SU-DHL-6 (cell line): Measurements from ENCODE around the gene AP1G2.

Experiments
- H2AFZ ChIP-seq: fragments of 200-600 bp; sonication (generic); 2 replicates; pipeline ENCODE4 v1.6.1; 2014; ENCODE audit warnings: low read depth, mild to moderate bottlenecking, moderate library complexity, mixed read lengths, antibody characterized with exemption, low read length; ENCODE audit not compliant: severe bottlenecking
- H3F3A ChIP-seq: fragments of 200-600 bp; shearing (Covaris generic); 2 replicates; pipeline ENCODE4 v1.6.0; 2016; ENCODE audit warnings: antibody characterized with exemption, mild to moderate bottlenecking; ENCODE audit not compliant: insufficient read depth
- H3K27ac ChIP-seq: fragments of 200-600 bp; sonication (generic); 2 replicates; pipeline ENCODE4 v1.5.1; 2016; ENCODE audit warnings: low read depth, mild to moderate bottlenecking, low read length, moderate library complexity, mixed read lengths
- H3K27me3 ChIP-seq: fragments of 200-600 bp; sonication (generic), shearing (Covaris generic); 2 replicates; pipeline ENCODE4 v1.6.0; 2014; ENCODE audit warnings: mild to moderate bottlenecking, low read length
- H3K36me3 ChIP-seq: fragments of 200-600 bp; sonication (generic); 2 replicates; pipeline ENCODE4 v1.6.1; 2014; ENCODE audit warnings: mild to moderate bottlenecking, low read length, mixed read lengths
- H3K4me2 ChIP-seq: fragments of 300-600, 200-600 bp; shearing (Covaris generic), sonication (generic); 2 replicates; pipeline ENCODE4 v1.6.0; 2014; ENCODE audit warnings: low read length, low read depth, mild to moderate bottlenecking; ENCODE audit not compliant: poor library complexity, severe bottlenecking
- H3K4me3 ChIP-seq: fragments of 200-600 bp; sonication (generic); 2 replicates; pipeline ENCODE4 v1.5.1; 2014; ENCODE audit warnings: antibody characterized with exemption, low read length, mild to moderate bottlenecking, mixed read lengths; ENCODE audit not compliant: insufficient read depth, poor library complexity, severe bottlenecking
- H3K79me2 ChIP-seq: fragments of 200-600 bp; sonication (generic); 2 replicates; pipeline ENCODE4 v1.6.1; 2014; ENCODE audit warnings: mild to moderate bottlenecking, low read length, moderate library complexity; ENCODE audit not compliant: insufficient read depth
- H3K9ac ChIP-seq: fragments of 200-600 bp; sonication (generic); 2 replicates; pipeline ENCODE4 v1.7.0; 2014; ENCODE audit warnings: mild to moderate bottlenecking, low read length
- H3K9me2 ChIP-seq: fragments of 200-600 bp; sonication (generic); replicated peaks from 2 replicates; pipeline ENCODE4 v1.6.1; 2014; ENCODE audit warnings: low read length; ENCODE audit not compliant: insufficient read depth
- H3K9me3 ChIP-seq: fragments of 200-600 bp; sonication (generic); 2 replicates; pipeline ENCODE4 v1.6.1; 2014; ENCODE audit warnings: low read length, mixed read lengths; ENCODE audit not compliant: insufficient read depth
- H4K20me1 ChIP-seq: fragments of 200-600 bp; sonication (generic); 2 replicates; pipeline ENCODE4 v1.6.1; 2014; ENCODE audit warnings: low read depth, mild to moderate bottlenecking, antibody characterized with exemption, low read length, moderate library complexity, mixed read lengths
- EZH2phosphoT487 ChIP-seq: fragments of 200-600 bp; sonication (generic), shearing (Covaris generic); conservative IDR thresholded peaks from 2 replicates; pipeline ENCODE4 v1.6.1; 2018; ENCODE audit warnings: mild to moderate bottlenecking, antibody characterized with exemption, low read length, moderate library complexity, mixed read lengths
- TF ChIP-seq, protein P1 (sequence below): fragments of 200-600 bp; sonication (generic); IDR thresholded peaks from one replicate; pipeline ENCODE4 v1.5.1; 2017; ENCODE audit warnings: antibody characterized with exemption, mild to moderate bottlenecking, low read length, moderate library complexity; ENCODE audit not compliant: insufficient read depth, poor library complexity, severe bottlenecking

Gene AP1G2

GRCh38 chr14:23605931-23606585 lies 38.5 kb upstream of the AP1G2 start:
- Histone ChIP-seq H3K9me3 (no peaks in the 10 kb centered on the region), H3K9ac (no peak overlapping the region), H3K36me3 (no peaks in the 10 kb centered on the region), H2AFZ (no peak overlapping the region), H3K4me2 (no peak overlapping the region), H3K4me3 (no peak overlapping the region), H3F3A (no peaks in the 10 kb centered on the region), H4K20me1 (no peaks in the 10 kb centered on the region), H3K79me2 (no peaks in the 10 kb centered on the region), H3K9me2 (no peaks in the 10 kb centered on the region), H3K27ac (no peak overlapping the region), H3K27me3 (no peaks in the 10 kb centered on the region)
- TF ChIP-seq, protein P1, sequence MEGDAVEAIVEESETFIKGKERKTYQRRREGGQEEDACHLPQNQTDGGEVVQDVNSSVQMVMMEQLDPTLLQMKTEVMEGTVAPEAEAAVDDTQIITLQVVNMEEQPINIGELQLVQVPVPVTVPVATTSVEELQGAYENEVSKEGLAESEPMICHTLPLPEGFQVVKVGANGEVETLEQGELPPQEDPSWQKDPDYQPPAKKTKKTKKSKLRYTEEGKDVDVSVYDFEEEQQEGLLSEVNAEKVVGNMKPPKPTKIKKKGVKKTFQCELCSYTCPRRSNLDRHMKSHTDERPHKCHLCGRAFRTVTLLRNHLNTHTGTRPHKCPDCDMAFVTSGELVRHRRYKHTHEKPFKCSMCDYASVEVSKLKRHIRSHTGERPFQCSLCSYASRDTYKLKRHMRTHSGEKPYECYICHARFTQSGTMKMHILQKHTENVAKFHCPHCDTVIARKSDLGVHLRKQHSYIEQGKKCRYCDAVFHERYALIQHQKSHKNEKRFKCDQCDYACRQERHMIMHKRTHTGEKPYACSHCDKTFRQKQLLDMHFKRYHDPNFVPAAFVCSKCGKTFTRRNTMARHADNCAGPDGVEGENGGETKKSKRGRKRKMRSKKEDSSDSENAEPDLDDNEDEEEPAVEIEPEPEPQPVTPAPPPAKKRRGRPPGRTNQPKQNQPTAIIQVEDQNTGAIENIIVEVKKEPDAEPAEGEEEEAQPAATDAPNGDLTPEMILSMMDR, result no peak
- TF ChIP-seq EZH2phosphoT487, result no peak

DNA sequence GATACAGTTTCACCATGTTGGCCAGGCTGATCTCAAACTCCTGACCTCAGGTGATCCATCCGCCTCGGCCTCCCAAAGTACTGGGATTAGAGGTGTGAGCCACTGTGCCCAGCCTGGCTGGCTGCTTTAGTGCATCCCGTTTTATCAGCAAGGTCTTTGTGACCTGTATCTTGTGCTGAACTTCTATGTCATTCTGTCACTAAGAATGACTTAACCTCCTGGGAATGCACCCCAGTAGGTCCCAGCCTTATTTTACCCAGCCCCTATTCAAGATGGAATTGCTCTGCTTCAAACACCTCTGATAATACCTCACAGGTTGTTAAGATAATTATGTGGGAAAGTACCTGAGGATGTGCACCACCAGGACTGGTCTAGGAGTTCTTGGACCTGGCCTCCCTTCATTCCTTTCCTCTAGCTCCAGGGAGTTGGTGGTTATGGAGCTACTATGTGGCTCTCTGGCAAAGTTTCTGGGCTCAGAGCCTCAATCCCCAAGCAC lies 37.1 kb upstream of the AP1G2 start:
- H3K36me3 ChIP-seq, result no peaks in the 10 kb centered on the region
- H2AFZ ChIP-seq, result no peak overlapping the region
- no peak overlapping the region for H3K4me2 ChIP-seq
- no peaks in the 10 kb centered on the region for H3K79me2 ChIP-seq
- H3K4me3 ChIP-seq, result no peak overlapping the region
- no peak for TF ChIP-seq EZH2phosphoT487
- TF ChIP-seq, protein P1, result no peak
- no peak overlapping the region for H3K9ac ChIP-seq
- no peaks in the 10 kb centered on the region for H4K20me1 ChIP-seq
- H3K9me3 ChIP-seq, result no peaks in the 10 kb centered on the region
- H3K27me3 ChIP-seq, result no peaks in the 10 kb centered on the region
- no peaks in the 10 kb centered on the region for H3K9me2 ChIP-seq
- H3K27ac ChIP-seq, result no peak overlapping the region
- no peaks in the 10 kb centered on the region for H3F3A ChIP-seq

DNA sequence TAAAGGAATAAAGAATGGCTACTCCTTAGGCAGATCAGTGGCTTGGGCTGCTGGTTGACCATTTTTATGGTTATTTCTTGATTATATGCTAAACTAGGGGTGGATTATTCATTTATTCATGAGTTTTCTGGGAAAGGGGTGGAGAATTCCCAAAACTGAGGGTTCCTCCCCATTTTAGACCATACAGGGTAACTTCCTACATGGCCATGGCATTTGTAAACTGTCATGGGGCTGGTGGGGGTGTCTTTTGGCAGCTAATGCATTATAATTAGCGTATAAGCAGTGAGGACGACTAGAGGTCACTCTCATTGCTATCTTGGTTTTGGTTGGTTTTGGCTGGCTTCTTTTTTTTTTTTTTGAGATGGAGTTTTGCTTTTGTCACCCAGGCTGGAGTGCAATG lies 36.6 kb upstream of the AP1G2 start:
- H2AFZ ChIP-seq, result no peak overlapping the region
- H4K20me1 ChIP-seq, result no peaks in the 10 kb centered on the region
- no peaks in the 10 kb centered on the region for H3K27me3 ChIP-seq
- no peaks in the 10 kb centered on the region for H3F3A ChIP-seq
- H3K4me2 ChIP-seq, result no peak overlapping the region
- H3K4me3 ChIP-seq, result no peak overlapping the region
- no peak overlapping the region for H3K27ac ChIP-seq
- H3K9me3 ChIP-seq, result no peaks in the 10 kb centered on the region
- no peaks in the 10 kb centered on the region for H3K36me3 ChIP-seq
- H3K9me2 ChIP-seq, result no peaks in the 10 kb centered on the region
- no peak for TF ChIP-seq EZH2phosphoT487
- TF ChIP-seq, protein P1, result no peak
- no peak overlapping the region for H3K9ac ChIP-seq
- H3K79me2 ChIP-seq, result no peaks in the 10 kb centered on the region
